ENCODE measurements around the gene LUC7L2.

DNA sequence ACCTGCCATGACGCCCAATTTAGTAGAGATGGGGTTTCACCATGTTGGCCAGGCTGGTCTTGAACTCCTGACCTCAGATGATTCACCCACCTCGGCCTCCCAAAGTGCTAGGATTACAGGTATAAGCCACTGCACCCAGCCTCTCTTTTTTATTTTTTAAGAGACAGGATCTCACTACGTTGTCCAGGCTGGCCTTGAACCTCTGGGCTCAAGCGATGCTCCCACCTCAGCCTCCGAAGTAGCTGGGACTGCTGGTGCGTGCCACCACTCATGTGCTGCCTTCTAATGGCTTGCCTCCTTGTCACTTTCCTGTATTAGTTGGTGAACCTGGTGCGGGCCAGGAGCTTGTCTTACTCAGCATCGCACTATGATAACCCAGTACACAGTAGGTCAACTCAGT is 96.8 kb downstream of the LUC7L2 start:
- TF ChIP-seq, protein P1, sequence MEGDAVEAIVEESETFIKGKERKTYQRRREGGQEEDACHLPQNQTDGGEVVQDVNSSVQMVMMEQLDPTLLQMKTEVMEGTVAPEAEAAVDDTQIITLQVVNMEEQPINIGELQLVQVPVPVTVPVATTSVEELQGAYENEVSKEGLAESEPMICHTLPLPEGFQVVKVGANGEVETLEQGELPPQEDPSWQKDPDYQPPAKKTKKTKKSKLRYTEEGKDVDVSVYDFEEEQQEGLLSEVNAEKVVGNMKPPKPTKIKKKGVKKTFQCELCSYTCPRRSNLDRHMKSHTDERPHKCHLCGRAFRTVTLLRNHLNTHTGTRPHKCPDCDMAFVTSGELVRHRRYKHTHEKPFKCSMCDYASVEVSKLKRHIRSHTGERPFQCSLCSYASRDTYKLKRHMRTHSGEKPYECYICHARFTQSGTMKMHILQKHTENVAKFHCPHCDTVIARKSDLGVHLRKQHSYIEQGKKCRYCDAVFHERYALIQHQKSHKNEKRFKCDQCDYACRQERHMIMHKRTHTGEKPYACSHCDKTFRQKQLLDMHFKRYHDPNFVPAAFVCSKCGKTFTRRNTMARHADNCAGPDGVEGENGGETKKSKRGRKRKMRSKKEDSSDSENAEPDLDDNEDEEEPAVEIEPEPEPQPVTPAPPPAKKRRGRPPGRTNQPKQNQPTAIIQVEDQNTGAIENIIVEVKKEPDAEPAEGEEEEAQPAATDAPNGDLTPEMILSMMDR (IDR thresholded peaks at IDR 0.05; ENCODE audit: low read depth, low read length) = no peak
- TF ChIP-seq POLR2A (IDR thresholded peaks at IDR 0.05; ENCODE audit: extremely low read depth, insufficient read length) = no peak
